Endothelial cell of umbilical vein (primary cell): ENCODE measurements around the gene CUTA. TPM values are rescaled to one million over a fixed set of nuclear protein-coding genes. Genes with fewer than 3 reads are reported as not detected.

ENCODE experiments used
- BruUV-seq: library from RNA; stranded (reverse); fragments of 400-500 nt; replicated peaks from 2 replicates; lab custom pipeline; 2021; lab: Mats Ljungman, UMichigan
- CTCF ChIA-PET: fragments of 300-600, 350-600 bp; sonication (Branson Sonifier 250); formaldehyde crosslinking; loops from one replicate; lab custom pipeline; 2021; ENCODE audit warnings: antibody characterized with exemption, inconsistent platforms; lab: Charles Lee
- POLR2A ChIA-PET: fragments of 300-600, 350-600 bp; sonication (Branson Sonifier 250); formaldehyde crosslinking; loops from one replicate; lab custom pipeline; 2021; ENCODE audit warnings: antibody characterized with exemption, inconsistent platforms; lab: Charles Lee
- DNase-seq: peaks from one replicate; pipeline ENCODE4 v3.0.0-alpha.2; 2011; ENCODE audit warnings: low read depth, low spot score
- FAIRE-seq: peaks from 2 replicates; lab custom pipeline; 2011; peaks lifted over from hg19 to GRCh38; lab: Jason Lieb, UNC
- H2AFZ ChIP-seq: 2 replicates; pipeline ENCODE4 v1.6.0; 2012; ENCODE audit warnings: low read depth, low read length, control low read depth, inconsistent platforms
- H3K27ac ChIP-seq: 2 replicates; pipeline ENCODE4 v1.5.1; 2011; ENCODE audit warnings: low read depth, mild to moderate bottlenecking, control low read depth, low read length, moderate library complexity; ENCODE audit not compliant: insufficient read depth
- H3K27me3 ChIP-seq, 2 experiments: 2 replicates each; pipeline versions ENCODE4 v1.6.0 to v1.6.1; 2011; ENCODE audit warnings: low read length in 2 of 2, mixed read lengths in 1 of 2; ENCODE audit not compliant: control insufficient read depth in 2 of 2, insufficient read depth in 2 of 2
- H3K36me3 ChIP-seq, 2 experiments: 2 replicates in 1 of 2; 3 replicates in 1 of 2; pipeline ENCODE4 v1.5.1; 2011; ENCODE audit warnings: low read length in 2 of 2, mild to moderate bottlenecking in 1 of 2, moderate library complexity in 1 of 2; ENCODE audit not compliant: control insufficient read depth in 2 of 2, insufficient read depth in 2 of 2; ENCODE audit errors: extremely low read depth in 1 of 2
- H3K4me1 ChIP-seq: 3 replicates; pipeline ENCODE4 v1.5.1; 2011; ENCODE audit warnings: mild to moderate bottlenecking, low read length; ENCODE audit not compliant: control insufficient read depth, insufficient read depth; ENCODE audit errors: extremely low read depth
- H3K4me2 ChIP-seq: 2 replicates; pipeline ENCODE4 v1.6.1; 2011; ENCODE audit warnings: low read length, control low read depth, mixed read lengths; ENCODE audit not compliant: insufficient read depth
- H3K4me3 ChIP-seq, 3 experiments: fragments of 200-600 bp in 1 of 3; sonication (generic), shearing (Covaris generic) in 1 of 3; replicated peaks in 1 of 3; 2 replicates each; pipeline ENCODE4 v1.5.1; 2011 to 2016; ENCODE audit warnings: control low read depth in 3 of 3, low read length in 3 of 3, mild to moderate bottlenecking in 2 of 3, inconsistent platforms in 1 of 3, low read depth in 1 of 3, moderate library complexity in 1 of 3; ENCODE audit not compliant: insufficient read depth in 1 of 3
- H3K79me2 ChIP-seq: 2 replicates; pipeline ENCODE4 v1.6.0; 2012; ENCODE audit warnings: low read length, inconsistent platforms; ENCODE audit not compliant: control insufficient read depth, insufficient read depth
- H3K9ac ChIP-seq: replicated peaks from 2 replicates; pipeline ENCODE3; 2011; ENCODE audit warnings: low read length, control low read depth; ENCODE audit not compliant: insufficient read depth; ENCODE audit errors: extremely low read depth
- H3K9me1 ChIP-seq: replicated peaks from 3 replicates; pipeline ENCODE4 v1.6.0; 2011; ENCODE audit warnings: mild to moderate bottlenecking, low read length; ENCODE audit not compliant: control insufficient read depth, insufficient read depth; ENCODE audit errors: extremely low read depth
- H3K9me3 ChIP-seq: replicated peaks from 2 replicates; pipeline ENCODE4 v1.5.1; 2012; ENCODE audit warnings: low read length, inconsistent platforms; ENCODE audit not compliant: control insufficient read depth, insufficient read depth
- H4K20me1 ChIP-seq: replicated peaks from 2 replicates; pipeline ENCODE3; 2011; ENCODE audit warnings: mild to moderate bottlenecking, low read length; ENCODE audit not compliant: control insufficient read depth, insufficient read depth; ENCODE audit errors: extremely low read depth
- EZH2 ChIP-seq: IDR thresholded peaks from 2 replicates; pipeline ENCODE4 v1.6.1; 2012; ENCODE audit warnings: borderline replicate concordance, low read depth, mild to moderate bottlenecking, moderate library complexity, low read length, inconsistent platforms; ENCODE audit not compliant: severe bottlenecking
- FOS ChIP-seq: IDR thresholded peaks from 2 replicates; pipeline ENCODE4 v1.6.1; 2011; ENCODE audit warnings: mild to moderate bottlenecking, low read length, moderate library complexity, borderline replicate concordance; ENCODE audit not compliant: insufficient read depth
- GATA2 ChIP-seq: IDR thresholded peaks from 2 replicates; pipeline ENCODE4 v1.7.0; 2011; ENCODE audit warnings: low read depth, mild to moderate bottlenecking, moderate library complexity, mixed read lengths, low read length; ENCODE audit not compliant: insufficient read length, insufficient read depth
- JUN ChIP-seq: IDR thresholded peaks from 2 replicates; pipeline ENCODE4 v1.6.1; 2011; ENCODE audit warnings: borderline replicate concordance, low read depth; ENCODE audit not compliant: insufficient read length, insufficient read depth
- MYC ChIP-seq: IDR thresholded peaks from one replicate; pipeline ENCODE4 v1.6.1; 2011; ENCODE audit warnings: mild to moderate bottlenecking, low read depth, low read length
- POLR2A ChIP-seq: IDR thresholded peaks from 2 replicates; pipeline ENCODE4 v1.6.1; 2012; ENCODE audit warnings: low read depth, mild to moderate bottlenecking, control low read depth, low read length
- POLR2AphosphoS5 ChIP-seq: IDR thresholded peaks from 2 replicates; pipeline ENCODE4 v1.6.1; 2012; ENCODE audit warnings: low read depth, mild to moderate bottlenecking, control low read depth, low read length, moderate library complexity; ENCODE audit not compliant: insufficient read depth
- dilution Hi-C: fragments of 300-500 bp; cut with MboI; formaldehyde crosslinking; loops from one replicate; pipeline ENCODE4 v1.15.0; 2019; ENCODE audit warnings: low sequenced_read_pairs; ENCODE audit not compliant: extremely low pct_ligation_motif_present
- intact Hi-C: fragments of 100-400 bp; cut with micrococcal nuclease; formaldehyde crosslinking; loops from one replicate; pipeline ENCODE4 v1.10.0; 2022
- polyA plus RNA-seq, 4 experiments: library from polyadenylated mRNA; depleted of rRNA in 3 of 4; stranded (reverse) in 3 of 4; unstranded in 1 of 4; fragments of >200 nt; gene quantifications; 2 replicates each; pipeline versions ENCODE4 v1.2.1 to v1.2.3, GENCODE V29; 2011 to 2012; ENCODE audit warnings: missing spikeins in 1 of 4
- total RNA-seq: library from RNA; stranded (reverse); gene quantifications from 2 replicates; pipeline ENCODE4 v1.2.3, GENCODE V29; 2021
- TF ChIP-seq, protein P1 (sequence below): IDR thresholded peaks from 2 replicates; pipeline ENCODE4 v1.6.1; 2011; ENCODE audit not compliant: insufficient read depth, insufficient read length
- TF ChIP-seq, protein P2 (sequence below), 2 donors: IDR thresholded peaks; 1 replicate in 1 of 2; 2 replicates in 1 of 2; pipeline ENCODE4 v1.5.1; 2011; ENCODE audit warnings: low read length in 2 of 2, mild to moderate bottlenecking in 2 of 2, moderate library complexity in 2 of 2, control low read depth in 1 of 2, inconsistent platforms in 1 of 2, low read depth in 1 of 2; ENCODE audit not compliant: insufficient read depth in 1 of 2; ENCODE audit errors: extremely low read depth in 1 of 2

The CUTA gene
- total and polyA plus RNA-seq, 2 donors (not counting 3 experiments of a cell fraction or from before 2014, with no cell fraction given) = 133 to 202 TPM

DNA sequence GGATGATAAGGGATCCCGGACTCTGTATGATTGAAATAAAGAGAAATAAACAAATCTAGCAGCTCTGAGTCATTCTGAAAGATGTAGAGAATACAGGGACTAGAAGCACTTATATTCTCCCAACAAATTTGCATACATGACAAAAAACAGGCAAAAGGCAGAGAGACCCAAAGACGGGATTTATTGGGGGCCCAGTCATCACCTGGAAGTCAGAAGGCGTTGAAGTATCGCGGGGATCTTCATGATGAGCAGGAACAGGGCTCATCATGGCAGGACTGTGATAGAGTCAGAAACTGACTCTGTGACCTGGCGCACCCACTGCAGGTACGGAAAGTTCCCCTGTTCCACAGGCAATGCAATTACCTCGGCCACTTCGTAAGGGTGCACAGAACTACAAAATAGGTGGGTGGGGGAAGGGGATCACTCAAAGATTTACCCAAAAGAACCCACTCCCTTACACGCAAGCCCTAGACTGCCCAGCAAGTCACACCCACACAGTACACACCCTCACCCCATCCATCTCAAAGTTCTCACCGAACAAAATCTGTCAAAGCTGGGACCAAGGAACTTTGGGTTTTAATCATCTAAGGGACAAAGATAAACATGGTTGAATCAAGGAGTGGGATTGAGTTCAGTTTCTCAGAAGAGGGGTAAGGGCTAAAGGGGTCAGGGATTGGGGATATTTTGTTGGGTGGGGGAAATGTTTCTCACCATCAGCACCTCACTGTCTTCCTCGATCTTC lies 1.4 kb downstream of the CUTA start:
- dilution Hi-C loops = no loop called here
- TF ChIP-seq JUN (no peak), EZH2 (no peak), MYC (no peak), POLR2A (no peak), GATA2 (no peak), POLR2AphosphoS5 (no peak), FOS (no peak)
- TF ChIP-seq, protein P1, sequence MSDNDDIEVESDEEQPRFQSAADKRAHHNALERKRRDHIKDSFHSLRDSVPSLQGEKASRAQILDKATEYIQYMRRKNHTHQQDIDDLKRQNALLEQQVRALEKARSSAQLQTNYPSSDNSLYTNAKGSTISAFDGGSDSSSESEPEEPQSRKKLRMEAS = no peak
- TF ChIP-seq, protein P2, sequence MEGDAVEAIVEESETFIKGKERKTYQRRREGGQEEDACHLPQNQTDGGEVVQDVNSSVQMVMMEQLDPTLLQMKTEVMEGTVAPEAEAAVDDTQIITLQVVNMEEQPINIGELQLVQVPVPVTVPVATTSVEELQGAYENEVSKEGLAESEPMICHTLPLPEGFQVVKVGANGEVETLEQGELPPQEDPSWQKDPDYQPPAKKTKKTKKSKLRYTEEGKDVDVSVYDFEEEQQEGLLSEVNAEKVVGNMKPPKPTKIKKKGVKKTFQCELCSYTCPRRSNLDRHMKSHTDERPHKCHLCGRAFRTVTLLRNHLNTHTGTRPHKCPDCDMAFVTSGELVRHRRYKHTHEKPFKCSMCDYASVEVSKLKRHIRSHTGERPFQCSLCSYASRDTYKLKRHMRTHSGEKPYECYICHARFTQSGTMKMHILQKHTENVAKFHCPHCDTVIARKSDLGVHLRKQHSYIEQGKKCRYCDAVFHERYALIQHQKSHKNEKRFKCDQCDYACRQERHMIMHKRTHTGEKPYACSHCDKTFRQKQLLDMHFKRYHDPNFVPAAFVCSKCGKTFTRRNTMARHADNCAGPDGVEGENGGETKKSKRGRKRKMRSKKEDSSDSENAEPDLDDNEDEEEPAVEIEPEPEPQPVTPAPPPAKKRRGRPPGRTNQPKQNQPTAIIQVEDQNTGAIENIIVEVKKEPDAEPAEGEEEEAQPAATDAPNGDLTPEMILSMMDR (IDR thresholded peaks at IDR 0.05; ENCODE audit: extremely low read depth in 1 of 2, insufficient read depth in 1 of 2, low read depth in 1 of 2, low read length in 2 of 2) = no peak
- H3K9me3 ChIP-seq = no peaks in the 10 kb centered on the region
- no peak overlapping the region for H3K9ac ChIP-seq
- no peak overlapping the region for H3K27ac ChIP-seq
- peak overlapping the region; percentile 70 for H3K4me2 ChIP-seq
- H3K36me3 ChIP-seq = peaks cover 0 to 22% of the 10 kb centered on the region in 2 experiments
- H3K4me1 ChIP-seq = peaks cover 21% of the 10 kb centered on the region
- H3K79me2 ChIP-seq = peaks cover 12% of the 10 kb centered on the region
- no peak overlapping the region for H2AFZ ChIP-seq
- DNase-seq (no peak), FAIRE-seq (no peak)
- peaks cover under 1 to 3% of the 10 kb centered on the region in 2 experiments for H3K27me3 ChIP-seq
- peak overlapping the region in 2 of 3 experiments; percentile 50 to 63 for H3K4me3 ChIP-seq
- CTCF ChIA-PET = interaction anchor here (4.7 kb wide), 1 partner anchor 9 kb away, joined by 14 read pairs; no protein-coding TSS in a partner anchor
- POLR2A ChIA-PET = no interaction called here
- intact Hi-C loops = loop anchor here (1.0 to 10.0 kb wide), 2 partner anchors 9 to 442 kb away; no protein-coding TSS in a partner anchor
- no peaks in the 10 kb centered on the region for H4K20me1 ChIP-seq
- H3K9me1 ChIP-seq = no peaks in the 10 kb centered on the region
- BruUV-seq = no TSS peak
